ENCODE measurements around the gene A2M.
"Not testable (repeated sequence)": the region's sequence is repeated elsewhere in the genome, so short reads cannot be mapped to it uniquely, and the experiment has no call there.

A2M gene

DNA sequence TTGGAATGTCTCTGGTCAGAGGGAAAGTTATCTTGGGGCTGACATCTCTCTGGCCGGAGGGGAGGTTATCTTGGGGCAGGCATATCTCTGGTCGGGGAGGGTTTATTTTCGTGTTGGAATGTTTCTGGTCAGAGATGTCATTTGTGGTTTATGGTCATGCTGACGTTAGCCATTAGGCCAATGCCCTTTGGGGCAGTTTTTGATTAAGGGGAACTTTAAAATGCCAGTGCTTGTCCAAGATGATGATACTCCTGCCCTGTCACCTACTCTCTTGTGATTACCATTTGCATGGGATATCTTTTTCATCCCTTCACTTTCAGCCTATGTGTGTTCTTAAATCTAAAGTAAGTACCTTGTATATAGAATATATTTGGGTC, 29.0 kb upstream of the A2M start:
- CTCF ChIA-PET = no interaction called here
- no peak for DNase-seq (ENCODE audit: low spot score)
- POLR2A ChIA-PET (ENCODE audit: low non-redundant PET) = no interaction called here
- H3K27ac ChIP-seq = no peak overlapping the region
- TF ChIP-seq, protein P1, sequence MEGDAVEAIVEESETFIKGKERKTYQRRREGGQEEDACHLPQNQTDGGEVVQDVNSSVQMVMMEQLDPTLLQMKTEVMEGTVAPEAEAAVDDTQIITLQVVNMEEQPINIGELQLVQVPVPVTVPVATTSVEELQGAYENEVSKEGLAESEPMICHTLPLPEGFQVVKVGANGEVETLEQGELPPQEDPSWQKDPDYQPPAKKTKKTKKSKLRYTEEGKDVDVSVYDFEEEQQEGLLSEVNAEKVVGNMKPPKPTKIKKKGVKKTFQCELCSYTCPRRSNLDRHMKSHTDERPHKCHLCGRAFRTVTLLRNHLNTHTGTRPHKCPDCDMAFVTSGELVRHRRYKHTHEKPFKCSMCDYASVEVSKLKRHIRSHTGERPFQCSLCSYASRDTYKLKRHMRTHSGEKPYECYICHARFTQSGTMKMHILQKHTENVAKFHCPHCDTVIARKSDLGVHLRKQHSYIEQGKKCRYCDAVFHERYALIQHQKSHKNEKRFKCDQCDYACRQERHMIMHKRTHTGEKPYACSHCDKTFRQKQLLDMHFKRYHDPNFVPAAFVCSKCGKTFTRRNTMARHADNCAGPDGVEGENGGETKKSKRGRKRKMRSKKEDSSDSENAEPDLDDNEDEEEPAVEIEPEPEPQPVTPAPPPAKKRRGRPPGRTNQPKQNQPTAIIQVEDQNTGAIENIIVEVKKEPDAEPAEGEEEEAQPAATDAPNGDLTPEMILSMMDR (conservative IDR thresholded peaks at IDR 0.05; ENCODE audit: low read depth) = no peak

DNA sequence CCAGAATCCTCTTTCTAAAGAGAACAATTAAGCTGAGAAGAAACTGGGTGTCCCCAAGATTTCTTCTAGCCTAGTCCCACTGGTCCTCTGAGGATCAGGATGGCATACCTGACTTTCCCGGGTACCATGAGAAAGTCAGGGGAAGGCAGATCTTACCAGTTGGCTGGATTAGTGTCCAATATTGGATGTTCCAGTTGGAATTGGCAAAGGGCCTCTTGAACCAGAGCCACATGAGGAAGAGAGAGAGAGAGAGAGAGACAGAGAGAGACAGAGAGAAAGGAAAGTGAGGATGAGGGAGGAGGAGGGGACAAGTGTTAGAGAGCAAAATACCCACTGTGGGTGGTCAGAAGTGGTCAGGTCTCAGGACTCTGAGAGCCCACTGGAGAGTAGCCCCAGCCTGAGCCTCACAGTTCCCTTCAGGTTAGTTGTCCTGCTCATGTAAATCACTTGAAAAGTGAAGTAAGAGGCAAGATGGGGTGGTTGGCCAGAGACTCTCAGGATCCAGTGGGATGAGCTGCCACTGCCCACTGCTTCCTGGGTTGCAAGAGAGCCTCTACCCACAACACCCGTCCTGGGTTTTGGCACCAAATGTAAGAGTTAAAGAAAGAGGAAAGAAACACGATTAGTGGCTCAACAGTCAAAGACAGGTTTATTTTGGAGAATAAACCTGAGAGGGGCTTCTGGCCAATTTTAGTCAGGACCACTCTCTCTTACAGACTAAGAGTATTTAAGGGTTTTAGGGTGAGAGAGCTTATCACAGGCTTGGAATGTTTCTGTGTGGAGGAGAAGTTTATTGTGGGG, 28.4 kb upstream of the A2M start:
- DNase-seq (ENCODE audit: low spot score) = no peak

DNA sequence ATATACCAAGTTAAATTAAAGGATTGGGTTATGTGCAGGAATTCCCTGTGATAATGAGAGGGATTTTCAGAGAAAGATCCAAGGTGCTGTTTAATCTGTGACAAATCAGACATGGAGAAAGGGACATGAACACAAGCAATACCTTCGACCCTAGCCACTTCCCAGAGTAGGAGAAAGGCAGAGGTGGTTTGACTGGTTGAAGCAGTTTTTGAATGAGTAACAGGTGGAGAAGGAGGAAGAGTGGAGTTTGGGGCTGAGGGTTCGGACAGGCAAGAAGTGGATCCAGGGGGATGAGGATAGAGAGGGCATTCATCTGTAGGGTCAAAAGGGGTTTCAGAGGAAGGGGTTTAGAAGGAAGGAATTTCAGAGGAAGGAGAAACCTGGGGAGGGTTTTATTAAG, 27.4 kb upstream of the A2M start:
- CTCF ChIA-PET = interaction anchor here (0.5 to 0.7 kb wide), 2 partner anchors 15 to 18 kb away, joined by 3 to 5 read pairs; no protein-coding TSS in a partner anchor
- no peak for DNase-seq (ENCODE audit: low spot score)
- TF ChIP-seq, protein P1 (conservative IDR thresholded peaks at IDR 0.05; ENCODE audit: low read depth) = no peak
- POLR2A ChIA-PET (ENCODE audit: low non-redundant PET) = no interaction called here
- H3K27ac ChIP-seq = no peak overlapping the region

More for the DNA sequence above, 28.4 kb upstream of the A2M start:
- POLR2A ChIA-PET (ENCODE audit: low non-redundant PET) = no interaction called here
- TF ChIP-seq, protein P1 (conservative IDR thresholded peaks at IDR 0.05; ENCODE audit: low read depth) = no peak
- CTCF ChIA-PET = no interaction called here
- no peak overlapping the region for H3K27ac ChIP-seq

DNA sequence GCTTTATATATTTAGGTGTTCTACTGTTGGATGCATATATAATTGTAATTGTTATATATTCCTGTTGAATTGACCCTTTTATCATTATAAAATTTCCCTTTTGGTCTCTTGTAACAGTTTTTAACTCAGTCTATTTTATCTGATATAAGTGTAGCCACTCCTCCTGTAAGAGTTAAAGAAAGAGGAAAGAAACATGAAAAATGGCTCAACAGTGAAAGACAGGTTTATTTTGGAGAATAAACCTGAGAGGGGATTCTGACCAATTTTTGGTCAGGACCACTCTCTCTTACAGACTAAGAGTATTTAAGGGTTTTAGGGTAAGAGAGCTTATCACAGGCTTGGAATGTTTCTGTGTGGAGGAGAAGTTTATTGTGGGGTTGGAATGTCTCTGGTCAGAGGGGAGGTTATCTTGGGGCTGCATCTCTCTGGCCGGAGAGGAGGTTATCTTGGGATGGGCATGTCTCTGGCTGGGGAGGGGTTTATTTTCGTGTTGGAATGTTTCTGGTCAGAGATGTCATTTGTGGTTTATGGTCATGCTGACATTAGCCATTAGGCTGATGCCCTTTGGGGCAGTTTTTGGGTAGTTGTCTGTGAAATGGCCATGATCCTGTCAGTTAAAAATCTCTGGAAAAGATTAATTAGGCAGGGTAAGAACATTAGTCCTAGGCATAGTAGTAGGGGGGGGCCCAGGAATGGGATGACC, 24.0 kb upstream of the A2M start:
- CTCF ChIA-PET; DNase-seq (ENCODE audit: low spot score); POLR2A ChIA-PET (ENCODE audit: low non-redundant PET); H3K27ac ChIP-seq: not testable (repeated sequence)

DNA sequence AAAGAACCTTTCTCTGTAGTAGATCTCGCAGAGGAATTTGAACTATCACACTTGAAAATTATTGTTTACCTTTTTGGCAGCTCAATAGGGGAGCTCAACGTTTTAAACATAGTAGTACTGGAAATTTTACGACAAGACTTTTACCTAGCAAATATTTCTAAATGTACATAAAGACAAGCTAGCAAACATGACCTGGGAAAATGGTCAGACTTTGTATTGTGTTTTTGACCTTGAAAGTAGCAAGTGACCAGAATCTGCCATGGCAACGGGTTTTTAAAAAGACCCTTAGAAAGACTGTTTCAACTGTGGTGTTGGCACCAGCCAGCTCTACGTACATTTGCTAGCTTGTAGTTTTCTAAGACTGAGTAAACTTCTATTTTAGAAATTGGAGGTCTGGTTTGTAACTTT, 20.2 kb upstream of the A2M start:
- POLR2A ChIA-PET (ENCODE audit: low non-redundant PET) = no interaction called here

DNA sequence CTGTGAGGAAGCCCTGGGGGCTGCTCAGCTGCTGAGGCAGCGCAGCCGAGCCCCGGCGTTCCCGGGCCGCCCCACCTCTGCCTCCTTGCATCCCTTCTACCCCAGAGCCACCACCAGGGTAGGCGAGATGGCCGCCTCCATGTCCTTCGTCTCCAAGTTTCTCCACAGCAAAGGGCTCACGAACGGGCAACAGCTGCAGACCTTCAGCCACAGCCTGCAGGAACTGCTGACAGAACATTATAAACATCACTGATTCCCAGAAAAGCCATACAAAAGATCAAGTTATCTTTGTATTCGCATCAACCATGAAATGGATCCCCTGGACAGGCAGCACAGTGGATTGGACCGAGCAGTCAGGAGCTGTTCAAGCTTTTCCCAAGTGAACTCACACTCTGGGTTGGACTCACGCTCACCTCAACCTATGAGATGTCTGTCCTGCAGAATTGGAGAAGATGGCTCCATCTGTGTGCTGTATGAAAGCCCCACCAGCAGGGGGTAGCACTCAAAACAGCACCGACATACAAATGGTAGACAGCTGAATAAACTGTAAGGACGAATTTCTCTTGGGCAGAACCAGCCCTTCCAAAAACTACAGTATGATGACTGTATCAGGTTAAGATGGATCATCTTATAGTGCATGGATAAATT, 19.4 kb upstream of the A2M start:
- H3K27ac ChIP-seq = no peak overlapping the region
- DNase-seq (ENCODE audit: low spot score) = no peak
- CTCF ChIA-PET = interaction anchor here (0.5 to 0.6 kb wide), 2 partner anchors 24 to 42 kb away, joined by 4 read pairs; no protein-coding TSS in a partner anchor
- POLR2A ChIA-PET (ENCODE audit: low non-redundant PET) = no interaction called here
- TF ChIP-seq, protein P1 (conservative IDR thresholded peaks at IDR 0.05; ENCODE audit: low read depth) = no peak

More for the DNA sequence above, 20.2 kb upstream of the A2M start:
- DNase-seq (ENCODE audit: low spot score) = no peak
- TF ChIP-seq, protein P1 (conservative IDR thresholded peaks at IDR 0.05; ENCODE audit: low read depth) = no peak
- CTCF ChIA-PET = no interaction called here
- H3K27ac ChIP-seq = no peak overlapping the region
